ENCODE results near the gene IL17C.

The IL17C gene

DNA sequence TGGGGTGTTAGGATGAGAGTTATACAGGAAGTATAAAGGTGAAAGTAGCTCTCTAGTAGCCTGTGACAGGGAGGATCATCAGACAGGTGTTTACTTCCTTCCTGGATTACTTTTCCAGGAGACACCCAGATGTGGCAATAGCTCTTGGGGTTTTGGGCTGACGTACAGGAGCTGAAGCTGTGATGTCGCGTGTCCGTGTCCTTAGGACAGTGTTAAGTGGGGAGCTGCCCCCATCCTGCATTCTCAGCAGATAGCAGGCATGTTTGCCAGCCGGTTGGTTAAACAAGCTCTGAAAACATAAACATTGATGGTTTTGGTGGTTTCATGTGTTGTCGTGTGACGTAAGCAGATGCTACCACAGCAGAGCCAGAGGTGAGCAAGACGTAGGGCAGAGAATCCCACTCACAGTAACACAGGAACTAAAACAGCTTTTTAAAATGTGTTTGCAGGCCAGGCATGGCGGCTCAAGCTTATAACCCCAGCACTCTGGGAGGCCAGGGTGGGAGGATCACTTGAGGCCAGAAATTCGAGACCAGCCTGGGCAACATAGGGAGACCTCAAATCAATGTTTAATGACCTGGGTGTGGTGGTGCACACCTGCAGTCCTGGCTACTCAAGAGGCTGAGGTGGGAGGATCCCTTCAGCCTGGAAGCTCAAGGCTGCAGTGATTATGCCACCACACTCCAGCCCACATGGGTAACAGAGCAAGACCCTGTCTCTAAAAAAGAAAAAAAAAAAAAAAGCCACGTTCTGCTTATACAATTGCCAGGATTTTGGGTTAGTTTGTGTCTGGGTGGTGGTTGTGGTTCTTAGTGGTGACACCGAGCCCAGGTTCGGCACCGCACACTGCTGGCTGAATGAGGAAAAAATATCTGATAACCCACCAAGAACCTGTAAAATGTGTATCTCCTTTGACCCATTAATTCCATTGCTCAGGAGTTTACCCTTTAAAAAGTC lies 18.2 kb upstream of the IL17C start:
- CTCF ChIA-PET: interaction anchor here (0.8 to 1.2 kb wide), 4 partner anchors 11 to 30 kb away, joined by 3 to 5 read pairs (median 4); no protein-coding TSS in a partner anchor
- H3K4me3 ChIP-seq (ENCODE audit: control insufficient read depth in 1 of 7, extremely low read depth in 1 of 7, insufficient read depth in 4 of 7, low read depth in 2 of 7, low read length in 6 of 7): no peak overlapping the region
- H3K36me3 ChIP-seq (ENCODE audit: control insufficient read depth in 4 of 4, insufficient read depth in 4 of 4, low read length in 3 of 4): peaks cover 6 to 80% (median 57%) of the 10 kb centered on the region in 4 experiments
- 97% methylated on average over 12 of the region's 14 CpGs for WGBS (ENCODE audit: insufficient coverage)
- no peaks in the 10 kb centered on the region for H3K4me1 ChIP-seq (ENCODE audit: control extremely low read depth in 1 of 4, control insufficient read depth in 4 of 4, insufficient read depth in 4 of 4, low read length in 3 of 4)
- no peaks in the 10 kb centered on the region for H3K9me3 ChIP-seq (ENCODE audit: control extremely low read depth in 1 of 5, control insufficient read depth in 4 of 5, insufficient read depth in 2 of 5, low read depth in 1 of 5, low read length in 4 of 5)
- no peak overlapping the region for H3K27ac ChIP-seq (ENCODE audit: insufficient read depth in 1 of 2, low read depth in 1 of 2, low read length in 2 of 2, poor library complexity in 1 of 2, severe bottlenecking in 2 of 2)
- no peaks in the 10 kb centered on the region for H3K27me3 ChIP-seq (replicated peaks in 2 of 5; ENCODE audit: control insufficient read depth in 4 of 5, insufficient read depth in 5 of 5, low read length in 4 of 5)
- POLR2A ChIA-PET: no interaction called here
- DNase-seq: no peak

DNA sequence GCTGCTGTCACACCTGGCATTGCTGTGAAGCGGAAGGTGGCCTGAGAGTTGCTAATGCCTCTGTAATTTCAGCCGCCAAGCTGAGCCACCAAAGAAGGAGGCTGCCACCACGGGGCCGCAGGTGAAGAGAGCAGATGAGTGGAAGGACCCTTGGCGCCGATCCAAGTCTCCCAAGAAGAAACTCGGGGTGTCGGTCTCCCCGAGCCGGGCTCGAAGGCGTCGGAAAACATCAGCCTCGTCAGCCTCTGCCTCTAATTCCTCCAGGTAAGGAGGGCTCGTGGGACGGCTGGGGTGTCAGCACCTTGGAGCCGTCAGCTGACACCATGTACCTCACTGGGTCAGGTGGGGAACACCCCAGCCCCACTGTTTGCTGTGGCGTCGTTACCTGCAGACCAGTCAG lies 16.2 kb upstream of the IL17C start:
- Histone ChIP-seq H3K27me3 (replicated peaks in 2 of 5; ENCODE audit: control insufficient read depth in 4 of 5, insufficient read depth in 5 of 5, low read length in 4 of 5) (no peaks in the 10 kb centered on the region), H3K36me3 (ENCODE audit: control insufficient read depth in 4 of 4, insufficient read depth in 4 of 4, low read length in 3 of 4) (peaks cover 5 to 74% (median 57%) of the 10 kb centered on the region in 4 experiments), H3K27ac (ENCODE audit: insufficient read depth in 1 of 2, low read depth in 1 of 2, low read length in 2 of 2, poor library complexity in 1 of 2, severe bottlenecking in 2 of 2) (no peak overlapping the region), H3K4me1 (ENCODE audit: control extremely low read depth in 1 of 4, control insufficient read depth in 4 of 4, insufficient read depth in 4 of 4, low read length in 3 of 4) (no peaks in the 10 kb centered on the region), H3K4me3 (ENCODE audit: control insufficient read depth in 1 of 7, extremely low read depth in 1 of 7, insufficient read depth in 4 of 7, low read depth in 2 of 7, low read length in 6 of 7) (no peak overlapping the region), H3K9me3 (ENCODE audit: control extremely low read depth in 1 of 5, control insufficient read depth in 4 of 5, insufficient read depth in 2 of 5, low read depth in 1 of 5, low read length in 4 of 5) (no peaks in the 10 kb centered on the region)
- CTCF ChIA-PET: no interaction called here
- POLR2A ChIA-PET: no interaction called here
- WGBS (ENCODE audit: insufficient coverage): 95% methylated on average over 19 of the region's 19 CpGs
- no peak for DNase-seq

DNA sequence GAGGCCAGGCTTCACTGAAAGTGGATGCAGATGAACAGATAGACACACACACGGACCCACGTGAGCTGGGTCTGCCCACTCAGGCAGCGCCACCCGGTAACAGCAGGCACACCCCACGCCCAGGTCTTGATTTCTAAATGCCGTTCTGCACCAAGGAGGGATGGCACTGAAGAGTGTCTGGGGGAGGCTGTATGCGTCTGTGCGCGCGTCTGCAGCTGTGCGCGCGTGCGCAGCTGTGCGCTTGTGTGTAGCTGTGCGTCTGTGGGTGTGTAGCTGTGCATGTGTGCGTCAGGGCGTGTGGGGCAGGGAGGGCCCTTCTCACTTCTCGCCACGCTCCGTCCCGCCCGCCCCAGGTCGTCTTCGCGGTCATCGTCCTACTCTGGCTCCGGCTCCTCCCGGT lies 15.5 kb upstream of the IL17C start:
- Histone ChIP-seq H3K27ac (ENCODE audit: insufficient read depth in 1 of 2, low read depth in 1 of 2, low read length in 2 of 2, poor library complexity in 1 of 2, severe bottlenecking in 2 of 2) (no peak overlapping the region), H3K9me3 (ENCODE audit: control extremely low read depth in 1 of 5, control insufficient read depth in 4 of 5, insufficient read depth in 2 of 5, low read depth in 1 of 5, low read length in 4 of 5) (no peaks in the 10 kb centered on the region), H3K4me3 (ENCODE audit: control insufficient read depth in 1 of 7, extremely low read depth in 1 of 7, insufficient read depth in 4 of 7, low read depth in 2 of 7, low read length in 6 of 7) (no peak overlapping the region), H3K27me3 (replicated peaks in 2 of 5; ENCODE audit: control insufficient read depth in 4 of 5, insufficient read depth in 5 of 5, low read length in 4 of 5) (no peaks in the 10 kb centered on the region), H3K4me1 (ENCODE audit: control extremely low read depth in 1 of 4, control insufficient read depth in 4 of 4, insufficient read depth in 4 of 4, low read length in 3 of 4) (no peaks in the 10 kb centered on the region), H3K36me3 (ENCODE audit: control insufficient read depth in 4 of 4, insufficient read depth in 4 of 4, low read length in 3 of 4) (peaks cover 3 to 74% (median 56%) of the 10 kb centered on the region in 4 experiments)
- ChIA-PET POLR2A (no interaction called here), CTCF (interaction anchor here (1.4 kb wide), 1 partner anchor 10 kb away, joined by 3 read pairs; no protein-coding TSS in a partner anchor)
- WGBS (ENCODE audit: insufficient coverage): 97% methylated on average over 23 of the region's 29 CpGs
- DNase-seq: no peak

DNA sequence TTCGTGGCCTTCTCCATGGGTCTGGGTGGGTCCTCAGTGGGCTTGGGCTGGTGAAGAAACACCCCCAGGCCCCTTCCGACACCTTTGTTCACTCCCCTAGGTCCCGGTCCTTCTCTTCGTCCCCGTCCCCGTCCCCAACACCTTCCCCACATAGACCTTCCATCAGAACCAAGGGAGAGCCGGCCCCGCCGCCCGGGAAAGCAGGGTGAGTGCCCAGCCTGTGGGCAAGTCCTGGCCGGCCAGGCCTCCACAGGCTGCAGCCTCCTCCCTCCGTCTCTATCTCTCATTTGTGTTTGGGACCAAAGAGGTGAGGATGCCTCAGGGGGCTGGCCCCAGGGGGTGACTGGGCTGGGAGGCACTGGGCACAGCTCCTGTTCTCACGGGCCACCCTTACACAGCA lies 14.5 kb upstream of the IL17C start:
- Histone ChIP-seq H3K27ac (ENCODE audit: insufficient read depth in 1 of 2, low read depth in 1 of 2, low read length in 2 of 2, poor library complexity in 1 of 2, severe bottlenecking in 2 of 2) (no peak overlapping the region), H3K4me1 (ENCODE audit: control extremely low read depth in 1 of 4, control insufficient read depth in 4 of 4, insufficient read depth in 4 of 4, low read length in 3 of 4) (peaks cover 0 to 3% (median 0%) of the 10 kb centered on the region in 4 experiments), H3K4me3 (ENCODE audit: control insufficient read depth in 1 of 7, extremely low read depth in 1 of 7, insufficient read depth in 4 of 7, low read depth in 2 of 7, low read length in 6 of 7) (no peak overlapping the region), H3K27me3 (replicated peaks in 2 of 5; ENCODE audit: control insufficient read depth in 4 of 5, insufficient read depth in 5 of 5, low read length in 4 of 5) (no peaks in the 10 kb centered on the region), H3K36me3 (ENCODE audit: control insufficient read depth in 4 of 4, insufficient read depth in 4 of 4, low read length in 3 of 4) (peaks cover 3 to 74% (median 60%) of the 10 kb centered on the region in 4 experiments), H3K9me3 (ENCODE audit: control extremely low read depth in 1 of 5, control insufficient read depth in 4 of 5, insufficient read depth in 2 of 5, low read depth in 1 of 5, low read length in 4 of 5) (no peaks in the 10 kb centered on the region)
- WGBS (ENCODE audit: insufficient coverage): 93% methylated on average over 5 of the region's 13 CpGs
- DNase-seq: no peak
- ChIA-PET POLR2A (no interaction called here), CTCF (interaction anchor here (1.4 kb wide), 1 partner anchor 9 kb away, joined by 3 read pairs; no protein-coding TSS in a partner anchor)

DNA sequence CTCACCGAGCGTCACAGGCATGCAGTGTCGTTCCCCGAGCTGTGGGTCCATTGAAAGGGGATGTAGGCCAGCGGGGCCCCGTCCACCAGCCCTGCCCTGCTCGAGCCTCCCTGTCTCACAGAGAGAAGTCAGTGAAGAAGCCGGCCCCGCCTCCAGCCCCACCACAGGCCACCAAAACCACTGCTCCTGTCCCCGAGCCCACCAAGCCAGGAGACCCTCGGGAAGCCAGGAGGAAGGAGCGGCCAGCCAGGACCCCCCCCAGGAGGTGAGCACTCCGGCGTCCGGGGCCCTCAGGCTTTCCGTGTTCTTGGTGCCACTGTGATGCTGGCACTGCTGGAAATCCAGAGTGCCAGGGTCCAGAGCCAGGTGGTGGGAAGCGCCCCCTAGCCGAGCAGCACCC lies 13.9 kb upstream of the IL17C start:
- peaks cover 0 to 3% (median 0%) of the 10 kb centered on the region in 4 experiments for H3K4me1 ChIP-seq (ENCODE audit: control extremely low read depth in 1 of 4, control insufficient read depth in 4 of 4, insufficient read depth in 4 of 4, low read length in 3 of 4)
- H3K27ac ChIP-seq (ENCODE audit: insufficient read depth in 1 of 2, low read depth in 1 of 2, low read length in 2 of 2, poor library complexity in 1 of 2, severe bottlenecking in 2 of 2): no peak overlapping the region
- WGBS (ENCODE audit: insufficient coverage): 96% methylated on average over 18 of the region's 18 CpGs
- CTCF ChIA-PET: no interaction called here
- no peaks in the 10 kb centered on the region for H3K27me3 ChIP-seq (replicated peaks in 2 of 5; ENCODE audit: control insufficient read depth in 4 of 5, insufficient read depth in 5 of 5, low read length in 4 of 5)
- H3K4me3 ChIP-seq (ENCODE audit: control insufficient read depth in 1 of 7, extremely low read depth in 1 of 7, insufficient read depth in 4 of 7, low read depth in 2 of 7, low read length in 6 of 7): no peak overlapping the region
- no peaks in the 10 kb centered on the region for H3K9me3 ChIP-seq (ENCODE audit: control extremely low read depth in 1 of 5, control insufficient read depth in 4 of 5, insufficient read depth in 2 of 5, low read depth in 1 of 5, low read length in 4 of 5)
- POLR2A ChIA-PET: no interaction called here
- DNase-seq: no peak
- H3K36me3 ChIP-seq (ENCODE audit: control insufficient read depth in 4 of 4, insufficient read depth in 4 of 4, low read length in 3 of 4): peaks cover 3 to 74% (median 59%) of the 10 kb centered on the region in 4 experiments

DNA sequence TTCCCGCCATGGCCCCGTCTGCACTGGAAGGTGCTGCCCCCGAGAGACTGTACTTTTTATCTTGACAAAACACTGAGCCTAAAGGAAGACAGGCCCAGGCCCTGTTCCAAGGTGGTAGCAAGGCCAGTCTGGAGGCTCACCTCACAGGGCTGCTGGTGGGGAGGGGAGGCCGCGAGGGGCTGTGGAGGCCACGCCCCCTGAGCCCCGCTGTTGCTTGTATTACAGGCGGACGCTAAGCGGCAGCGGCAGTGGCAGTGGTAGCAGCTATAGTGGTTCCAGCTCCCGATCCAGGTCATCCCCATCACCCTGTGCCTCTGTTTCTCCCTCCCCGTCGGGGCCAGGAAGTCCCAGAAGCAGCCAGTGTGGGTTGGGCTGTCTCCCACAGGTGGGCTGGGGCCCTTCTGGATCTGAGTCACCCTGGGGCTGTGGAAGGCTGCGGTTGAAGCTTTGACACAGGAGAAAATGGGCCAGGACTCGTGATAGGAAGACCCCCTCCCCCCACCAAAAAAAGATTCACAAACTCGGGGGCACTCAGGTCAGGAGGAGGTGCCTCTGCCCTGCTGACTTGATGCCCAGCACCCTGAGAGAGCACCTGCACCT lies 13.3 kb upstream of the IL17C start:
- H3K4me1 ChIP-seq (ENCODE audit: control extremely low read depth in 1 of 4, control insufficient read depth in 4 of 4, insufficient read depth in 4 of 4, low read length in 3 of 4): peaks cover 0 to 3% (median 0%) of the 10 kb centered on the region in 4 experiments
- ChIA-PET POLR2A (interaction anchor here (0.6 kb wide), 1 partner anchor 21 kb away, joined by 3 read pairs; no protein-coding TSS in a partner anchor), CTCF (no interaction called here)
- no peaks in the 10 kb centered on the region for H3K27me3 ChIP-seq (replicated peaks in 2 of 5; ENCODE audit: control insufficient read depth in 4 of 5, insufficient read depth in 5 of 5, low read length in 4 of 5)
- no peak overlapping the region for H3K4me3 ChIP-seq (ENCODE audit: control insufficient read depth in 1 of 7, extremely low read depth in 1 of 7, insufficient read depth in 4 of 7, low read depth in 2 of 7, low read length in 6 of 7)
- H3K9me3 ChIP-seq (ENCODE audit: control extremely low read depth in 1 of 5, control insufficient read depth in 4 of 5, insufficient read depth in 2 of 5, low read depth in 1 of 5, low read length in 4 of 5): no peaks in the 10 kb centered on the region
- H3K27ac ChIP-seq (ENCODE audit: insufficient read depth in 1 of 2, low read depth in 1 of 2, low read length in 2 of 2, poor library complexity in 1 of 2, severe bottlenecking in 2 of 2): no peak overlapping the region
- DNase-seq: no peak
- peaks cover 3 to 78% (median 62%) of the 10 kb centered on the region in 4 experiments for H3K36me3 ChIP-seq (ENCODE audit: control insufficient read depth in 4 of 4, insufficient read depth in 4 of 4, low read length in 3 of 4)
- 98% methylated on average over 13 of the region's 17 CpGs for WGBS (ENCODE audit: insufficient coverage)

DNA sequence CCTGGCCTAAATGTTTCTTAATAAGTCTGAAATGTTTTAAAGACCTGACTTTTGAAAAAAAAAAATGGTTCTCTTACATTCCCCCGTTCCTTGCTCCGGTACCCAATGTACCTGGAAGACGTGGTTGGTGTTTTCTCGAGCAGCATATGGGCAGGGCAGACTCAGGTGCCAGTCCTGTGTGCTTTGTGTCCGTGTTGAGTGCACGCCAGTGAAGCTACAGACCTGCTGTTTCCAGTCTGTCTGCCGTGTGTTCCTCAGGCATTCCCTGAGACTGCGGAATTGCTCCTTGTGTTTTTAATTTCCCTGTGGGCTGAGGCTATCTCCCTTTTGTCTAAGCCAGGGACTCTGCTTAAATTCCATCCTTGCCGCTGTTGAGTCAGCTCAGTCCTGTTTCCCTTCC lies 11.7 kb upstream of the IL17C start:
- POLR2A ChIA-PET: interaction anchor here (0.8 kb wide), 1 partner anchor 20 kb away, joined by 3 read pairs; no protein-coding TSS in a partner anchor
- H3K27ac ChIP-seq (ENCODE audit: insufficient read depth in 1 of 2, low read depth in 1 of 2, low read length in 2 of 2, poor library complexity in 1 of 2, severe bottlenecking in 2 of 2): no peak overlapping the region
- peaks cover 3 to 89% (median 70%) of the 10 kb centered on the region in 4 experiments for H3K36me3 ChIP-seq (ENCODE audit: control insufficient read depth in 4 of 4, insufficient read depth in 4 of 4, low read length in 3 of 4)
- H3K27me3 ChIP-seq (replicated peaks in 2 of 5; ENCODE audit: control insufficient read depth in 4 of 5, insufficient read depth in 5 of 5, low read length in 4 of 5): no peaks in the 10 kb centered on the region
- no peak overlapping the region for H3K4me3 ChIP-seq (ENCODE audit: control insufficient read depth in 1 of 7, extremely low read depth in 1 of 7, insufficient read depth in 4 of 7, low read depth in 2 of 7, low read length in 6 of 7)
- H3K9me3 ChIP-seq (ENCODE audit: control extremely low read depth in 1 of 5, control insufficient read depth in 4 of 5, insufficient read depth in 2 of 5, low read depth in 1 of 5, low read length in 4 of 5): no peaks in the 10 kb centered on the region
- peaks cover 0 to 3% (median 0%) of the 10 kb centered on the region in 4 experiments for H3K4me1 ChIP-seq (ENCODE audit: control extremely low read depth in 1 of 4, control insufficient read depth in 4 of 4, insufficient read depth in 4 of 4, low read length in 3 of 4)
- CTCF ChIA-PET: interaction anchor here (1.5 kb wide), 1 partner anchor 9 kb away, joined by 3 read pairs; no protein-coding TSS in a partner anchor
- WGBS (ENCODE audit: insufficient coverage): 97% methylated on average over 7 of the region's 9 CpGs
- DNase-seq: no peak
